Heart left ventricle (tissue), 13 donors: Measurements from ENCODE around the gene POU6F2.

ENCODE experiments used
- CTCF ChIP-seq, 12 donors: fragments of 200-600 bp; sonication (generic) in 4 of 12; IDR thresholded peaks; one replicate each; pipeline versions ENCODE4 v1.5.0 to v1.8.0; 2018 to 2022; ENCODE audit warnings: antibody characterized with exemption in 12 of 12, mild to moderate bottlenecking in 5 of 12
- POLR2A ChIP-seq, 2 donors: fragments of 450-650 bp; IDR thresholded peaks; one replicate each; pipeline ENCODE4 v1.6.1; 2017; ENCODE audit warnings: antibody characterized with exemption in 2 of 2, mild to moderate bottlenecking in 2 of 2, moderate library complexity in 2 of 2
- donor health status: ischemic (EF 13 %, LVEDD 7.1; RV severe dilation, severe dysfunction).
- donor health status: DM: no; HTN: yes; CAD: no.
- donor health status: DM: no; HTN: no; CAD: no.
- donor health status: ischemic (EF 25% LVEDD 6.9; RV normal size, moderate dysfunction).
- donor health status: ischemic (EF 25% LVEDD 5.7; RV mildly dilated, moderate dysfunction).
- donor health status: ischemic (EF 35%, LVEDD 5.7; RV mildly dilated, moderate dysfunction).
- donor health status: nonischemic (EF 11% LVEDD 7.7; RV severe dilation, severe dysfunction).
- donor health status: DM: yes; HTN: yes; CAD: no.
- donor health status: PGD.
- donor health status: ischemic (EF 29% LVEDD 5.4; RV normal size, mild dysfunction).
- donor health status: nonischemic (EF 23%, LVEDD 6.1; RV moderate dilation, normal function).

- no peak for TF ChIP-seq CTCF (IDR thresholded peaks at IDR 0.05)
- TF ChIP-seq POLR2A (IDR thresholded peaks at IDR 0.05), result no peak
Measured at GRCh38 chr7:39261771-39262170, 284.1 kb downstream of the POU6F2 start.
